Measurements from ENCODE around the gene PACC1. TPM values are rescaled to one million over a fixed set of nuclear protein-coding genes. Genes with fewer than 3 reads are reported as not detected.
"Not testable (repeated sequence)": the region's sequence is repeated elsewhere in the genome, so short reads cannot be mapped to it uniquely, and the experiment has no call there.

Gene PACC1
- total and polyA plus RNA-seq, 10 of the 15 experiments (the other 5 are each of a cell fraction or from before 2014, with no cell fraction given): 16.1 to 29.7 (median 19.3) TPM

GRCh38 chr1:212323066-212323465 is 91.6 kb downstream of the PACC1 start (continued):
- TF ChIP-seq, protein P1, sequence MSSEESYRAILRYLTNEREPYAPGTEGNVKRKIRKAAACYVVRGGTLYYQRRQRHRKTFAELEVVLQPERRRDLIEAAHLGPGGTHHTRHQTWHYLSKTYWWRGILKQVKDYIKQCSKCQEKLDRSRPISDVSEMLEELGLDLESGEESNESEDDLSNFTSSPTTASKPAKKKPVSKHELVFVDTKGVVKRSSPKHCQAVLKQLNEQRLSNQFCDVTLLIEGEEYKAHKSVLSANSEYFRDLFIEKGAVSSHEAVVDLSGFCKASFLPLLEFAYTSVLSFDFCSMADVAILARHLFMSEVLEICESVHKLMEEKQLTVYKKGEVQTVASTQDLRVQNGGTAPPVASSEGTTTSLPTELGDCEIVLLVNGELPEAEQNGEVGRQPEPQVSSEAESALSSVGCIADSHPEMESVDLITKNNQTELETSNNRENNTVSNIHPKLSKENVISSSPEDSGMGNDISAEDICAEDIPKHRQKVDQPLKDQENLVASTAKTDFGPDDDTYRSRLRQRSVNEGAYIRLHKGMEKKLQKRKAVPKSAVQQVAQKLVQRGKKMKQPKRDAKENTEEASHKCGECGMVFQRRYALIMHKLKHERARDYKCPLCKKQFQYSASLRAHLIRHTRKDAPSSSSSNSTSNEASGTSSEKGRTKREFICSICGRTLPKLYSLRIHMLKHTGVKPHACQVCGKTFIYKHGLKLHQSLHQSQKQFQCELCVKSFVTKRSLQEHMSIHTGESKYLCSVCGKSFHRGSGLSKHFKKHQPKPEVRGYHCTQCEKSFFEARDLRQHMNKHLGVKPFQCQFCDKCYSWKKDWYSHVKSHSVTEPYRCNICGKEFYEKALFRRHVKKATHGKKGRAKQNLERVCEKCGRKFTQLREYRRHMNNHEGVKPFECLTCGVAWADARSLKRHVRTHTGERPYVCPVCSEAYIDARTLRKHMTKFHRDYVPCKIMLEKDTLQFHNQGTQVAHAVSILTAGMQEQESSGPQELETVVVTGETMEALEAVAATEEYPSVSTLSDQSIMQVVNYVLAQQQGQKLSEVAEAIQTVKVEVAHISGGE (CRISPR knock-in tag; IDR thresholded peaks at IDR 0.05): no peak
- TF ChIP-seq FOS (IDR thresholded peaks at IDR 0.05; ENCODE audit: borderline replicate concordance, extremely low read depth, insufficient read length) (no peak), GABPA (IDR thresholded peaks at IDR 0.05; ENCODE audit: low read depth) (no peak), ZBED1 (IDR thresholded peaks at IDR 0.05; ENCODE audit: borderline replicate concordance) (no peak), CHD4 (IDR thresholded peaks at IDR 0.05) (no peak)

DNA sequence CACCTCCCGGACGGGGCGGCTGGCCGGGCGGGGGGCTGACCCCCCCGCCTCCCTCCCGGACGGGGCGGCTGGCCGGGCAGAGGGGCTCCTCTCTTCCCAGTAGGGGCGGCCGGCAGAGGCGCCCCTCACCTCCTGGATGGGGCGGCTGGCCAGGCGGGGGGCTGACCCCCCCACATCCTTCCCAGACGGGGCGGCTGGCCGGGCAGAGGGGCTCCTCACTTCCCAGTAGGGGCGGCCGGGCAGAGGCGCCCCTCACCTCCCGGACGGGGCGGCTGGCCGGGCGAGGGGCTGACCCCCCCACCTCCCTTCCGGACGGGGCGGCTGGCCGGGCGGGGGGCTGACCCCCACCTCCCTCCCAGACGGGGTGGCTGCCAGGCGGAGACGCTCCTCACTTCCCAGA is 93.7 kb downstream of the PACC1 start:
- H4K20me1 ChIP-seq (ENCODE audit: control insufficient read depth, insufficient read depth); FAIRE-seq; POLR2A ChIA-PET; H2AFZ ChIP-seq (ENCODE audit: control insufficient read depth, low read depth, low read length); H3K4me3 ChIP-seq; H3K4me2 ChIP-seq (ENCODE audit: control insufficient read depth, insufficient read depth); DNase-seq (ENCODE audit: low read depth, low spot score); BruUV-seq (replicated peaks); H3K27me3 ChIP-seq (replicated peaks in 1 of 2; ENCODE audit: control insufficient read depth in 2 of 2, insufficient read depth in 2 of 2, low read length in 1 of 2); CTCF ChIA-PET; H3K9me3 ChIP-seq (replicated peaks; ENCODE audit: control insufficient read depth, insufficient read depth, low read length); H3K36me3 ChIP-seq (ENCODE audit: control insufficient read depth in 2 of 2, insufficient read depth in 2 of 2, low read length in 1 of 2); H3K4me1 ChIP-seq (ENCODE audit: control insufficient read depth, insufficient read depth, low read length); SMC1A ChIA-PET (ENCODE audit: uncharacterized antibody, unreplicated experiment); H3K9ac ChIP-seq (ENCODE audit: control insufficient read depth, insufficient read depth, low read length); RAD21 ChIA-PET (ENCODE audit: unreplicated experiment); H3K27ac ChIP-seq (ENCODE audit: control insufficient read depth, insufficient read depth); intact Hi-C loops (cut with micrococcal nuclease; ENCODE audit: unreplicated experiment); in situ Hi-C loops (cut with MboI); ATAC-seq; H3K79me2 ChIP-seq (ENCODE audit: control insufficient read depth, insufficient read depth, low read length): not testable (repeated sequence)
- 90% methylated on average over 2 of the region's 34 CpGs for WGBS (ENCODE audit: insufficient coverage, insufficient replicate concordance, low lambda C conversion rate, missing lambda C conversion rate)
